HCT116 (cell line): ENCODE results near the gene CAPG. TPM values are rescaled to one million over a fixed set of nuclear protein-coding genes. Genes with fewer than 3 reads are reported as not detected.

ENCODE experiments used
- ATAC-seq: fragments of 200-7000 bp; cut with Tn5 transposase; 2 replicates; pipeline ENCODE4 v1.9.1; 2020; ENCODE audit warnings: mild to moderate bottlenecking, moderate library complexity
- BruUV-seq: library from RNA; stranded (reverse); fragments of 400-500 nt; replicated peaks from 2 replicates; lab custom pipeline; 2021; lab: Mats Ljungman, UMichigan
- CTCF ChIA-PET: fragments of 300-600 bp; sonication (Branson Sonifier 250); formaldehyde crosslinking; loops from one replicate; lab custom pipeline; 2021; ENCODE audit warnings: antibody characterized with exemption; lab: Charles Lee
- POLR2A ChIA-PET: fragments of 300-600, 350-600 bp; sonication (Branson Sonifier 250); formaldehyde crosslinking; loops from one replicate; lab custom pipeline; 2021; ENCODE audit warnings: antibody characterized with exemption; lab: Charles Lee
- RAD21 ChIA-PET, 2 experiments: fragments of 300-600 bp; sonication (Branson Sonifier 250); formaldehyde crosslinking; loops; one replicate each; lab custom pipeline; 2023; ENCODE audit warnings: low total read pairs in 2 of 2; ENCODE audit not compliant: uncharacterized antibody in 2 of 2, unreplicated experiment in 2 of 2, low non-redundant PET in 1 of 2; lab: Charles Lee
- DNase-seq: peaks from one replicate; pipeline ENCODE4 v3.0.0-alpha.2; 2010; ENCODE audit warnings: low read depth, low spot score
- H2AFZ ChIP-seq: fragments of 200-600 bp; shearing (Covaris generic), sonication (generic); 2 replicates; pipeline ENCODE4 v1.6.1; 2017; ENCODE audit warnings: low read depth, mixed run types, mixed read lengths, antibody characterized with exemption, low read length; ENCODE audit not compliant: poor library complexity, severe bottlenecking
- H3K27ac ChIP-seq: 2 replicates; pipeline ENCODE4 v1.5.1; 2012; ENCODE audit warnings: low read depth, low read length
- H3K27me3 ChIP-seq: fragments of 200-600 bp; sonication (generic); 2 replicates; pipeline ENCODE4 v1.6.1; 2016; ENCODE audit warnings: mixed run types, low read length, mixed read lengths; ENCODE audit not compliant: insufficient read depth
- H3K36me3 ChIP-seq, 2 experiments: fragments of 200-500 bp in 1 of 2; fragments of 200-600 bp in 1 of 2; sonication (Bioruptor generic) in 1 of 2; sonication (generic) in 1 of 2; 2 replicates each; pipeline versions ENCODE4 v1.5.1 to v1.6.1; 2014 to 2016; ENCODE audit warnings: low read length in 2 of 2, inconsistent platforms in 1 of 2, mixed read lengths in 1 of 2, mixed run types in 1 of 2; ENCODE audit not compliant: insufficient read depth in 2 of 2, control insufficient read depth in 1 of 2
- H3K4me1 ChIP-seq, 2 experiments: fragments of 200-600 bp in 1 of 2; sonication (generic) in 1 of 2; 2 replicates each; pipeline versions ENCODE4 v1.5.1 to v1.6.1; 2012 to 2017; ENCODE audit warnings: low read length in 2 of 2, inconsistent platforms in 1 of 2, mild to moderate bottlenecking in 1 of 2, mixed read lengths in 1 of 2, mixed run types in 1 of 2, moderate library complexity in 1 of 2; ENCODE audit not compliant: insufficient read depth in 2 of 2, control insufficient read depth in 1 of 2
- H3K4me2 ChIP-seq: fragments of 200-600 bp; sonication (generic); 2 replicates; pipeline ENCODE4 v1.6.1; 2017; ENCODE audit warnings: mixed run types, low read length, mixed read lengths
- H3K4me3 ChIP-seq, 2 experiments: fragments of 200-600 bp in 1 of 2; sonication (generic) in 1 of 2; replicated peaks in 1 of 2; 2 replicates each; pipeline ENCODE4 v1.5.1; 2011 to 2016; ENCODE audit warnings: low read length in 2 of 2, control low read depth in 1 of 2, low read depth in 1 of 2, mild to moderate bottlenecking in 1 of 2, mixed read lengths in 1 of 2, mixed run types in 1 of 2
- H3K79me2 ChIP-seq: fragments of 200-600 bp; sonication (generic); 2 replicates; pipeline ENCODE4 v1.6.1; 2017; ENCODE audit warnings: mild to moderate bottlenecking, mixed run types, low read length, moderate library complexity, mixed read lengths; ENCODE audit not compliant: insufficient read depth
- H3K9ac ChIP-seq: fragments of 200-600 bp; sonication (generic); 2 replicates; pipeline ENCODE4 v1.6.1; 2016; ENCODE audit warnings: low read length, mixed read lengths
- H3K9me2 ChIP-seq: fragments of 200-600 bp; sonication (generic), shearing (Covaris generic); 2 replicates; pipeline ENCODE4 v1.6.1; 2017; ENCODE audit warnings: mixed run types, mild to moderate bottlenecking, moderate library complexity; ENCODE audit not compliant: insufficient read depth
- H3K9me3 ChIP-seq, 2 experiments: fragments of 200-500 bp in 1 of 2; fragments of 200-600 bp in 1 of 2; sonication (Bioruptor generic) in 1 of 2; sonication (generic) in 1 of 2; 2 replicates each; pipeline ENCODE4 v1.6.1; 2014 to 2017; ENCODE audit warnings: low read length in 2 of 2, mixed read lengths in 2 of 2, inconsistent platforms in 1 of 2, low read depth in 1 of 2, mild to moderate bottlenecking in 1 of 2, mixed run types in 1 of 2, moderate library complexity in 1 of 2; ENCODE audit not compliant: control insufficient read depth in 1 of 2, insufficient read depth in 1 of 2
- H4K20me1 ChIP-seq: fragments of 200-600 bp; sonication (generic), shearing (Covaris generic); 2 replicates; pipeline ENCODE4 v1.6.1; 2017; ENCODE audit warnings: mixed run types, mild to moderate bottlenecking, moderate library complexity; ENCODE audit not compliant: insufficient read depth
- CEBPB ChIP-seq: IDR thresholded peaks from 2 replicates; pipeline ENCODE4 v1.6.1; 2012; ENCODE audit warnings: low read depth
- ELF1 ChIP-seq: IDR thresholded peaks from 2 replicates; pipeline ENCODE4 v1.6.1; 2012; ENCODE audit warnings: low read depth, borderline replicate concordance
- FOSL1 ChIP-seq: IDR thresholded peaks from 2 replicates; pipeline ENCODE4 v1.6.1; 2012; ENCODE audit warnings: low read depth
- JUND ChIP-seq: IDR thresholded peaks from 2 replicates; pipeline ENCODE4 v1.6.1; 2012
- MAX ChIP-seq: IDR thresholded peaks from 2 replicates; pipeline ENCODE4 v1.6.1; 2012
- SIN3A ChIP-seq: IDR thresholded peaks from 2 replicates; pipeline ENCODE4 v1.6.1; 2012; ENCODE audit warnings: low read depth
- SRF ChIP-seq: IDR thresholded peaks from 2 replicates; pipeline ENCODE4 v1.6.1; 2012; ENCODE audit warnings: low read depth
- TCF7L2 ChIP-seq: IDR thresholded peaks from 2 replicates; pipeline ENCODE4 v1.7.0; 2011; ENCODE audit warnings: borderline replicate concordance, inconsistent platforms; ENCODE audit not compliant: insufficient read depth, insufficient read length; ENCODE audit errors: extremely low read depth
- intact Hi-C: fragments of 100-400 bp; cut with micrococcal nuclease; formaldehyde crosslinking; loops from 2 replicates; pipeline ENCODE4 v1.10.0; 2022
- total RNA-seq: library from RNA; stranded (reverse); gene quantifications from one replicate; pipeline ENCODE4 v1.2.1, GENCODE V29; 2021; ENCODE audit not compliant: unreplicated experiment
- TF ChIP-seq, protein P1 (sequence below): IDR thresholded peaks from 2 replicates; pipeline ENCODE4 v1.6.1; 2012; ENCODE audit warnings: low read depth
- TF ChIP-seq, protein P2 (sequence below), 3 experiments: fragments of 200-600 bp in 1 of 3; sonication (generic) in 1 of 3; IDR thresholded peaks in 2 of 3; conservative IDR thresholded peaks in 1 of 3; 2 replicates each; pipeline ENCODE4 v1.5.1; 2012 to 2017; ENCODE audit warnings: low read depth in 2 of 3, low read length in 2 of 3, antibody characterized with exemption in 1 of 3, borderline replicate concordance in 1 of 3, control low read depth in 1 of 3, mild to moderate bottlenecking in 1 of 3, mixed read lengths in 1 of 3, mixed run types in 1 of 3, moderate library complexity in 1 of 3; ENCODE audit not compliant: insufficient read depth in 1 of 3

The CAPG gene
- total RNA-seq, 1 experiment from 2014 or later, result 223 TPM

- intact Hi-C loops, result no loop called here
- Histone ChIP-seq H3K4me3 (no peak overlapping the region), H3K9me3 (no peaks in the 10 kb centered on the region), H3K27ac (peak overlapping the region; percentile 60; the same call in 1 of the 2 replicates), H4K20me1 (no peaks in the 10 kb centered on the region), H3K9ac (no peak overlapping the region), H3K79me2 (no peaks in the 10 kb centered on the region), H2AFZ (no peak overlapping the region), H3K9me2 (no peaks in the 10 kb centered on the region), H3K4me1 (peaks cover 24 to 50% of the 10 kb centered on the region in 2 experiments), H3K36me3 (no peaks in the 10 kb centered on the region), H3K4me2 (no peak overlapping the region), H3K27me3 (no peaks in the 10 kb centered on the region)
- no peak for ATAC-seq
- CTCF ChIA-PET, result no interaction called here
- RAD21 ChIA-PET, result no interaction called here
- DNase-seq, result no peak
- no peak for TF ChIP-seq SRF
- TF ChIP-seq TCF7L2, result no peak
- TF ChIP-seq FOSL1, result no peak
- no peak for TF ChIP-seq SIN3A
- BruUV-seq, result no TSS peak
- POLR2A ChIA-PET, result interaction anchor here (2.7 kb wide), 1 partner anchor 104 kb away, joined by 17 read pairs; the partner anchor contains the start of gene MAT2A
Observed at GRCh38 chr2:85434696-85435095, 24.5 kb upstream of the CAPG start.

GRCh38 chr2:85433511-85434089, 23.4 kb upstream of the CAPG start:
- no peak for DNase-seq
- Histone ChIP-seq H2AFZ (no peak overlapping the region), H3K9me2 (no peaks in the 10 kb centered on the region), H4K20me1 (no peaks in the 10 kb centered on the region), H3K27me3 (no peaks in the 10 kb centered on the region), H3K27ac (peak overlapping the region; percentile 60), H3K9me3 (no peaks in the 10 kb centered on the region), H3K9ac (no peak overlapping the region), H3K79me2 (no peaks in the 10 kb centered on the region), H3K4me3 (no peak overlapping the region), H3K36me3 (no peaks in the 10 kb centered on the region), H3K4me1 (peaks cover 24 to 58% of the 10 kb centered on the region in 2 experiments), H3K4me2 (peak overlapping the region; percentile 64)
- RAD21 ChIA-PET, result interaction anchor here in 1 of 2 experiments (1.1 kb wide), 1 partner anchor 119 kb away, joined by 4 read pairs; no protein-coding TSS in a partner anchor
- POLR2A ChIA-PET, result interaction anchor here (1.3 to 2.7 kb wide), 2 partner anchors 105 to 113 kb away, joined by 3 to 17 read pairs; partner anchors contain the start of gene MAT2A
- intact Hi-C loops, result no loop called here
- CTCF ChIA-PET, result interaction anchor here (1.2 kb wide), 1 partner anchor 118 kb away, joined by 5 read pairs; no protein-coding TSS in a partner anchor
- BruUV-seq, result no TSS peak
- peak; percentile 18 for ATAC-seq
- TF ChIP-seq ELF1 (no peak), JUND (no peak), MAX (no peak), CEBPB (no peak), TCF7L2 (no peak)
- TF ChIP-seq, protein P1, sequence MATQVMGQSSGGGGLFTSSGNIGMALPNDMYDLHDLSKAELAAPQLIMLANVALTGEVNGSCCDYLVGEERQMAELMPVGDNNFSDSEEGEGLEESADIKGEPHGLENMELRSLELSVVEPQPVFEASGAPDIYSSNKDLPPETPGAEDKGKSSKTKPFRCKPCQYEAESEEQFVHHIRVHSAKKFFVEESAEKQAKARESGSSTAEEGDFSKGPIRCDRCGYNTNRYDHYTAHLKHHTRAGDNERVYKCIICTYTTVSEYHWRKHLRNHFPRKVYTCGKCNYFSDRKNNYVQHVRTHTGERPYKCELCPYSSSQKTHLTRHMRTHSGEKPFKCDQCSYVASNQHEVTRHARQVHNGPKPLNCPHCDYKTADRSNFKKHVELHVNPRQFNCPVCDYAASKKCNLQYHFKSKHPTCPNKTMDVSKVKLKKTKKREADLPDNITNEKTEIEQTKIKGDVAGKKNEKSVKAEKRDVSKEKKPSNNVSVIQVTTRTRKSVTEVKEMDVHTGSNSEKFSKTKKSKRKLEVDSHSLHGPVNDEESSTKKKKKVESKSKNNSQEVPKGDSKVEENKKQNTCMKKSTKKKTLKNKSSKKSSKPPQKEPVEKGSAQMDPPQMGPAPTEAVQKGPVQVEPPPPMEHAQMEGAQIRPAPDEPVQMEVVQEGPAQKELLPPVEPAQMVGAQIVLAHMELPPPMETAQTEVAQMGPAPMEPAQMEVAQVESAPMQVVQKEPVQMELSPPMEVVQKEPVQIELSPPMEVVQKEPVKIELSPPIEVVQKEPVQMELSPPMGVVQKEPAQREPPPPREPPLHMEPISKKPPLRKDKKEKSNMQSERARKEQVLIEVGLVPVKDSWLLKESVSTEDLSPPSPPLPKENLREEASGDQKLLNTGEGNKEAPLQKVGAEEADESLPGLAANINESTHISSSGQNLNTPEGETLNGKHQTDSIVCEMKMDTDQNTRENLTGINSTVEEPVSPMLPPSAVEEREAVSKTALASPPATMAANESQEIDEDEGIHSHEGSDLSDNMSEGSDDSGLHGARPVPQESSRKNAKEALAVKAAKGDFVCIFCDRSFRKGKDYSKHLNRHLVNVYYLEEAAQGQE, result no peak
- TF ChIP-seq, protein P2, sequence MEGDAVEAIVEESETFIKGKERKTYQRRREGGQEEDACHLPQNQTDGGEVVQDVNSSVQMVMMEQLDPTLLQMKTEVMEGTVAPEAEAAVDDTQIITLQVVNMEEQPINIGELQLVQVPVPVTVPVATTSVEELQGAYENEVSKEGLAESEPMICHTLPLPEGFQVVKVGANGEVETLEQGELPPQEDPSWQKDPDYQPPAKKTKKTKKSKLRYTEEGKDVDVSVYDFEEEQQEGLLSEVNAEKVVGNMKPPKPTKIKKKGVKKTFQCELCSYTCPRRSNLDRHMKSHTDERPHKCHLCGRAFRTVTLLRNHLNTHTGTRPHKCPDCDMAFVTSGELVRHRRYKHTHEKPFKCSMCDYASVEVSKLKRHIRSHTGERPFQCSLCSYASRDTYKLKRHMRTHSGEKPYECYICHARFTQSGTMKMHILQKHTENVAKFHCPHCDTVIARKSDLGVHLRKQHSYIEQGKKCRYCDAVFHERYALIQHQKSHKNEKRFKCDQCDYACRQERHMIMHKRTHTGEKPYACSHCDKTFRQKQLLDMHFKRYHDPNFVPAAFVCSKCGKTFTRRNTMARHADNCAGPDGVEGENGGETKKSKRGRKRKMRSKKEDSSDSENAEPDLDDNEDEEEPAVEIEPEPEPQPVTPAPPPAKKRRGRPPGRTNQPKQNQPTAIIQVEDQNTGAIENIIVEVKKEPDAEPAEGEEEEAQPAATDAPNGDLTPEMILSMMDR (IDR thresholded peaks at IDR 0.05 in 2 of 3, conservative IDR thresholded peaks at IDR 0.05 in 1 of 3; ENCODE audit: borderline replicate concordance in 1 of 3, insufficient read depth in 1 of 3, low read depth in 2 of 3, low read length in 2 of 3), result no peak
